Gastrocnemius medialis (tissue), 4 donors: Measurements from ENCODE around the gene RUFY1. TPM values are rescaled to one million over a fixed set of nuclear protein-coding genes. Genes with fewer than 3 reads are reported as not detected.

Experiments used
- ATAC-seq, 2 donors: fragments of 150-250 bp; one replicate each; pipeline ENCODE4 v1.9.1; 2016
- DNase-seq, 2 donors: peaks; one replicate each; pipeline ENCODE4 v3.0.0-alpha.2; 2019
- H3K27ac ChIP-seq, 4 donors: fragments of 200-600 bp; sonication (generic); 1 replicate in 1 of 4; 2 replicates in 3 of 4; pipeline ENCODE4 v1.5.1; 2016 to 2018; ENCODE audit warnings: mild to moderate bottlenecking in 2 of 4, moderate library complexity in 1 of 4
- H3K27me3 ChIP-seq, 3 donors: fragments of 200-600 bp; sonication (generic) in 2 of 3; 1 replicate in 1 of 3; 2 replicates in 2 of 3; pipeline versions ENCODE4 v1.5.1 to v1.6.0; 2016 to 2019; ENCODE audit warnings: mild to moderate bottlenecking in 1 of 3, moderate library complexity in 1 of 3
- H3K36me3 ChIP-seq, 2 donors: fragments of 200-600 bp; sonication (generic) in 1 of 2; one replicate each; pipeline ENCODE4 v1.5.1; 2017 to 2018
- H3K4me1 ChIP-seq, 2 donors: fragments of 200-600 bp; sonication (generic) in 1 of 2; one replicate each; pipeline ENCODE4 v1.5.1; 2016 to 2017; ENCODE audit warnings: mild to moderate bottlenecking in 2 of 2
- H3K4me3 ChIP-seq, 4 donors: fragments of 200-600 bp; sonication (generic) in 3 of 4; 1 replicate in 1 of 4; 2 replicates in 3 of 4; pipeline ENCODE4 v1.5.1; 2016 to 2019; ENCODE audit warnings: mild to moderate bottlenecking in 2 of 4
- H3K9me3 ChIP-seq, 3 donors: fragments of 200-600 bp; sonication (generic) in 2 of 3; 1 replicate in 1 of 3; 2 replicates in 2 of 3; pipeline ENCODE4 v1.5.1; 2016 to 2019
- POLR2A ChIP-seq, 2 donors: fragments of 450-650 bp; IDR thresholded peaks; one replicate each; pipeline ENCODE4 v1.6.1; 2017; ENCODE audit warnings: antibody characterized with exemption in 2 of 2, mild to moderate bottlenecking in 2 of 2, moderate library complexity in 2 of 2
- in situ Hi-C, 4 donors: fragments of 200-750 bp; cut with MboI; loops; one replicate each; pipeline versions ENCODE4 v1.15.0 to v1.8.0; 2017; ENCODE audit warnings: low sequenced_read_pairs in 4 of 4
- intact Hi-C: fragments of 100-400 bp; cut with DNase I; formaldehyde crosslinking; loops from one replicate; pipeline ENCODE4 v1.15.1; 2023; ENCODE audit warnings: low total_unique reads
- total RNA-seq, 4 donors: library from RNA; depleted of rRNA; stranded (reverse); fragments of >200 nt; gene quantifications; one replicate each; pipeline versions ENCODE4 v1.1.0 to v1.2.3, GENCODE V29; 2016
- TF ChIP-seq, protein P1 (sequence below), 5 experiments: fragments of 450-650 bp in 3 of 5; fragments of 200-600 bp in 2 of 5; sonication (generic) in 2 of 5; IDR thresholded peaks in 4 of 5; conservative IDR thresholded peaks in 1 of 5; 1 replicate in 4 of 5; 2 replicates in 1 of 5; pipeline ENCODE4 v1.5.1; 2016 to 2019; ENCODE audit warnings: antibody characterized with exemption in 5 of 5, mild to moderate bottlenecking in 3 of 5, moderate library complexity in 3 of 5

Gene RUFY1
- total RNA-seq, 4 donors from 2014 or later: 19.6 to 36.3 (median 26.0) TPM

GRCh38 chr5:179620293-179620692 is 69.9 kb downstream of the RUFY1 start:
- Histone ChIP-seq H3K36me3 (peaks cover 7 to 66% of the 10 kb centered on the region in 2 donors), H3K4me1 (peaks cover 63 to 69% of the 10 kb centered on the region in 2 donors), H3K4me3 (peak overlapping the region; percentile 71 to 100 (median 82)), H3K9me3 (no peaks in the 10 kb centered on the region), H3K27ac (peak overlapping the region; percentile 85 to 100 (median 94)), H3K27me3 (no peaks in the 10 kb centered on the region)
- intact Hi-C loops (loop anchor here (10.0 kb wide), 1 partner anchor 335 kb away; no protein-coding TSS in a partner anchor), in situ Hi-C loops (no loop called here)
- TF ChIP-seq POLR2A (IDR thresholded peaks at IDR 0.05): no peak
- TF ChIP-seq, protein P1, sequence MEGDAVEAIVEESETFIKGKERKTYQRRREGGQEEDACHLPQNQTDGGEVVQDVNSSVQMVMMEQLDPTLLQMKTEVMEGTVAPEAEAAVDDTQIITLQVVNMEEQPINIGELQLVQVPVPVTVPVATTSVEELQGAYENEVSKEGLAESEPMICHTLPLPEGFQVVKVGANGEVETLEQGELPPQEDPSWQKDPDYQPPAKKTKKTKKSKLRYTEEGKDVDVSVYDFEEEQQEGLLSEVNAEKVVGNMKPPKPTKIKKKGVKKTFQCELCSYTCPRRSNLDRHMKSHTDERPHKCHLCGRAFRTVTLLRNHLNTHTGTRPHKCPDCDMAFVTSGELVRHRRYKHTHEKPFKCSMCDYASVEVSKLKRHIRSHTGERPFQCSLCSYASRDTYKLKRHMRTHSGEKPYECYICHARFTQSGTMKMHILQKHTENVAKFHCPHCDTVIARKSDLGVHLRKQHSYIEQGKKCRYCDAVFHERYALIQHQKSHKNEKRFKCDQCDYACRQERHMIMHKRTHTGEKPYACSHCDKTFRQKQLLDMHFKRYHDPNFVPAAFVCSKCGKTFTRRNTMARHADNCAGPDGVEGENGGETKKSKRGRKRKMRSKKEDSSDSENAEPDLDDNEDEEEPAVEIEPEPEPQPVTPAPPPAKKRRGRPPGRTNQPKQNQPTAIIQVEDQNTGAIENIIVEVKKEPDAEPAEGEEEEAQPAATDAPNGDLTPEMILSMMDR (IDR thresholded peaks at IDR 0.05 in 4 of 5, conservative IDR thresholded peaks at IDR 0.05 in 1 of 5): no peak
- no peak for ATAC-seq
- DNase-seq: no peak

DNA sequence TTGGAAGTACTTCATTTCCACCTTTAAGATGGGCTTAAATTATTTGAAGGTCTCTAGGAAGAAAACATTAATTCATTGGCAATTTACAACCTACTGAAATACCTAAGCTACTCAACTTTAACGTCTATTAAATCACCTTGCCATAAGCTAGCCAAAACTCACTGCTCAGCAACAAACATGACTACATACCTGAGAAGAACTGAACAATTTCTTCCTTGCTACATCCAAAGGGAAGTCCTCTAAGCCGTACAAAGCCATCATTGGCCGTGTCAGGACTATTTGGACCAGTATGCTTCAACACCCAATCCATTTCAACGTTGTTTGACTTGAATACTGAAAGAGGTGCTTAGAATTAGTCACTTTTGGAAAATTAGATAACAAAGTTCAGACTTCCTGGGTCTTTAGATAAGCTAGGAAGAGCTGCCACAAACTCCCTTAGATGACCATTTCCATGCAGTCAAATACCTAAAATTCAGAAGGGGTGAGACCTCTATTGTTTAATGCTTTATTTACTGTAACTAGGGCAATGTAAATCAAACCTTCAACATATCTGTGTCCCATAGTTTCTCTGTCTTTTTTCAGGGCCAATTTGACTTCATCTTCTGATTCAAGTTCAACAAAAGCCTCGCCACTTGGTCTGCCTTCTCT is 70.5 kb downstream of the RUFY1 start:
- Histone ChIP-seq H3K27ac (peak overlapping the region; percentile 85 to 100 (median 94)), H3K27me3 (no peaks in the 10 kb centered on the region), H3K4me3 (peak overlapping the region; percentile 71 to 100 (median 82)), H3K36me3 (peaks cover 6 to 60% of the 10 kb centered on the region in 2 donors), H3K9me3 (no peaks in the 10 kb centered on the region), H3K4me1 (peaks cover 61 to 64% of the 10 kb centered on the region in 2 donors)
- no peak for ATAC-seq
- in situ Hi-C loops (no loop called here), intact Hi-C loops (loop anchor here (10.0 kb wide), 1 partner anchor 336 kb away; no protein-coding TSS in a partner anchor)
- DNase-seq: no peak
- TF ChIP-seq, protein P1 (IDR thresholded peaks at IDR 0.05 in 4 of 5, conservative IDR thresholded peaks at IDR 0.05 in 1 of 5): no peak
- TF ChIP-seq POLR2A (IDR thresholded peaks at IDR 0.05): no peak

DNA sequence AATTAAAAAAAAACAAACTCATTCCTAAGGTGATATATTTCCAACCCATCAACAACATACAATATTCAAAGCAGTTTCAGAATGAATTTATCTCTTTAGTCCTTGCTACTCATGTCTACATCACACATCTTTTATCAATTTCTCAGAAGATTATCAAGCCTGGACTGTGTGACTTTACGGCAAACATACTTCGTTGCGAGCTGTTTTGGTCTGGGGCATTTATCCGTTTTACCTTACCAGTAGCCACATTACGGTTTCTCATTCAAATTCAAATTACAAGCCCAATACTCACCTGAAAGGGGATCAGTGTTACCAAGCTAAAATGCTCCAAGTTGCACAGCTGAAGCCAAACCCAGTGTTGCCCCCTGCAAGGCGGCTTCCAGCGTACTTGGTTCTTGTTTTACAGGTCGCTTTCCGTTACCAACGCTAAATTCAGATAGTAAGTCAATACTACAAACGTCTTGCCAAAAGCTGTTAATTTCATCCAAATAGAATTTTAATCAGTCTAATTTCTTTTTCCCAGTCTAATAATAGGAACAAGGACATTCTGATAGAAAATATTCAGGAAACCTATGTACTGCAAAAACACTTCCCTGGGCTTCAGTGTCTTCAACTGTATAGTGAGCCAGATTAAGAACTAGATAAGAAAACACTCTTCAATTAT is 71.3 kb downstream of the RUFY1 start:
- ATAC-seq: no peak
- H3K4me3 ChIP-seq: peak overlapping the region; percentile 71 to 100 (median 82)
- peak overlapping the region; percentile 85 to 100 (median 94) for H3K27ac ChIP-seq
- intact Hi-C loops (loop anchor here (2.0 to 10.0 kb wide), 4 partner anchors 63 to 449 kb away; partner anchors contain the start of genes MAML1 and RNF130), in situ Hi-C loops (no loop called here)
- no peak for TF ChIP-seq POLR2A (IDR thresholded peaks at IDR 0.05)
- TF ChIP-seq, protein P1 (IDR thresholded peaks at IDR 0.05 in 4 of 5, conservative IDR thresholded peaks at IDR 0.05 in 1 of 5): no peak
- peaks cover 3 to 52% of the 10 kb centered on the region in 2 donors for H3K36me3 ChIP-seq
- DNase-seq: no peak
- H3K4me1 ChIP-seq: peaks cover 56 to 58% of the 10 kb centered on the region in 2 donors
- H3K27me3 ChIP-seq: no peaks in the 10 kb centered on the region
- no peaks in the 10 kb centered on the region for H3K9me3 ChIP-seq

- peak; percentile 100 for TF ChIP-seq POLR2A (IDR thresholded peaks at IDR 0.05)
- TF ChIP-seq, protein P1 (IDR thresholded peaks at IDR 0.05 in 4 of 5, conservative IDR thresholded peaks at IDR 0.05 in 1 of 5): peak in 3 of 5 experiments; percentile 16 to 27 (median 16)
- peaks cover 0 to 36% of the 10 kb centered on the region in 2 donors for H3K36me3 ChIP-seq
- H3K9me3 ChIP-seq: no peaks in the 10 kb centered on the region
- peak within 1 kb of the TSS; percentile 85 to 100 (median 96) for H3K4me3 ChIP-seq
- intact Hi-C loops (loop anchor here (1.0 to 10.0 kb wide), 6 partner anchors 64 to 448 kb away; partner anchors contain the start of genes MAML1, RNF130, RUFY1 and SQSTM1), in situ Hi-C loops (no loop called here)
- DNase-seq: peak; percentile 97 to 99
- H3K27ac ChIP-seq: peak within 1 kb of the TSS; percentile 96 to 100 (median 100)
- H3K27me3 ChIP-seq: no peaks in the 10 kb centered on the region
- peaks cover 47 to 50% of the 10 kb centered on the region in 2 donors for H3K4me1 ChIP-seq
- ATAC-seq: peak; percentile 87 to 89
Measured at GRCh38 chr5:179623003-179623905, 72.9 kb downstream of the RUFY1 start, which contains the start of gene HNRNPH1. Gene HNRNPH1 (minus strand): TSS chr5:179623671. CDS start chr5:179623133, 538 bp downstream.
